Panc1 (cell line): ENCODE data around the gene TESK1. TPM values are rescaled to one million over a fixed set of nuclear protein-coding genes. Genes with fewer than 3 reads are reported as not detected.
A peak's percentile ranks its signal among the peaks of the same experiment; 100 is the strongest.

Experiments used
- ATAC-seq: fragments of 200-7000 bp; cut with Tn5 transposase; 2 replicates; pipeline ENCODE4 v1.9.1; 2020; ENCODE audit warnings: mild to moderate bottlenecking, moderate library complexity
- BruUV-seq: library from RNA; stranded (reverse); fragments of 400-500 nt; replicated peaks from 2 replicates; lab custom pipeline; 2021; lab: Mats Ljungman, UMichigan
- CTCF ChIA-PET: fragments of 300-600 bp; sonication (Branson Sonifier 250); formaldehyde crosslinking; loops from one replicate; lab custom pipeline; 2022; ENCODE audit warnings: antibody characterized with exemption; lab: Charles Lee
- POLR2A ChIA-PET: fragments of 300-600 bp; sonication (Branson Sonifier 250); formaldehyde crosslinking; loops from one replicate; lab custom pipeline; 2022; ENCODE audit warnings: antibody characterized with exemption; lab: Charles Lee
- DNase-seq: peaks from one replicate; pipeline ENCODE4 v3.0.0-alpha.2; 2010; ENCODE audit warnings: low read depth, low spot score
- H3K27ac ChIP-seq: 2 replicates; pipeline ENCODE4 v1.5.1; 2011; ENCODE audit warnings: mild to moderate bottlenecking, low read length, inconsistent platforms
- H3K27me3 ChIP-seq: fragments of 200-500 bp; sonication (Bioruptor generic); 2 replicates; pipeline ENCODE4 v1.6.0; 2014; ENCODE audit warnings: low read length, inconsistent platforms; ENCODE audit not compliant: control insufficient read depth, insufficient read depth
- H3K36me3 ChIP-seq: fragments of 200-500 bp; sonication (Bioruptor generic); 2 replicates; pipeline ENCODE4 v1.5.1; 2014; ENCODE audit warnings: inconsistent platforms, mild to moderate bottlenecking, low read length, moderate library complexity; ENCODE audit not compliant: control insufficient read depth, insufficient read depth
- H3K4me1 ChIP-seq: 2 replicates; pipeline ENCODE4 v1.5.1; 2011; ENCODE audit warnings: inconsistent platforms, mild to moderate bottlenecking, low read length, moderate library complexity; ENCODE audit not compliant: control insufficient read depth, insufficient read depth
- H3K4me3 ChIP-seq, 2 experiments: 2 replicates each; pipeline ENCODE4 v1.5.1; 2011 to 2012; ENCODE audit warnings: low read depth in 2 of 2, low read length in 2 of 2, mild to moderate bottlenecking in 2 of 2, inconsistent platforms in 1 of 2, moderate library complexity in 1 of 2
- H3K9me3 ChIP-seq: fragments of 200-500 bp; sonication (Bioruptor generic); 2 replicates; pipeline ENCODE4 v1.5.1; 2014; ENCODE audit warnings: low read depth, mild to moderate bottlenecking, inconsistent platforms, low read length, moderate library complexity; ENCODE audit not compliant: control insufficient read depth, insufficient read depth
- POLR2AphosphoS5 ChIP-seq: IDR thresholded peaks from 2 replicates; pipeline ENCODE4 v1.6.1; 2012; ENCODE audit warnings: mild to moderate bottlenecking, low read depth, low read length, moderate library complexity
- SIN3A ChIP-seq: IDR thresholded peaks from 2 replicates; pipeline ENCODE4 v1.6.1; 2012; ENCODE audit warnings: low read depth, mild to moderate bottlenecking, low read length, moderate library complexity, borderline replicate concordance; ENCODE audit not compliant: insufficient read depth
- TCF7L2 ChIP-seq: IDR thresholded peaks from 2 replicates; pipeline ENCODE4 v1.6.1; 2011; ENCODE audit warnings: mild to moderate bottlenecking, low read depth, low read length, inconsistent platforms
- in situ Hi-C: cut with HindIII; loops from 2 replicates; pipeline ENCODE4 v1.10.0; 2016; ENCODE audit warnings: low sequenced_read_pairs, low pct_unique_long_range_greater_than_20kb
- intact Hi-C: fragments of 100-400 bp; cut with micrococcal nuclease; formaldehyde crosslinking; loops from one replicate; pipeline ENCODE4 v1.10.0; 2022; ENCODE audit not compliant: unreplicated experiment
- total RNA-seq: library from RNA; stranded (reverse); gene quantifications from one replicate; pipeline ENCODE4 v1.2.1, GENCODE V29; 2021; ENCODE audit not compliant: unreplicated experiment
- TF ChIP-seq, protein P1 (sequence below): fragments of 450-650 bp; IDR thresholded peaks from 2 replicates; pipeline ENCODE4 v1.5.1; 2017; ENCODE audit warnings: mild to moderate bottlenecking
- TF ChIP-seq, protein P2 (sequence below), 2 experiments: IDR thresholded peaks; 2 replicates each; pipeline ENCODE4 v1.6.1; 2011 to 2012; ENCODE audit warnings: low read depth in 2 of 2, control low read depth in 1 of 2, low read length in 1 of 2, mild to moderate bottlenecking in 1 of 2, moderate library complexity in 1 of 2; ENCODE audit not compliant: insufficient read depth in 1 of 2

TESK1 gene
- total RNA-seq, 1 experiment from 2014 or later: 55.0 TPM

DNA sequence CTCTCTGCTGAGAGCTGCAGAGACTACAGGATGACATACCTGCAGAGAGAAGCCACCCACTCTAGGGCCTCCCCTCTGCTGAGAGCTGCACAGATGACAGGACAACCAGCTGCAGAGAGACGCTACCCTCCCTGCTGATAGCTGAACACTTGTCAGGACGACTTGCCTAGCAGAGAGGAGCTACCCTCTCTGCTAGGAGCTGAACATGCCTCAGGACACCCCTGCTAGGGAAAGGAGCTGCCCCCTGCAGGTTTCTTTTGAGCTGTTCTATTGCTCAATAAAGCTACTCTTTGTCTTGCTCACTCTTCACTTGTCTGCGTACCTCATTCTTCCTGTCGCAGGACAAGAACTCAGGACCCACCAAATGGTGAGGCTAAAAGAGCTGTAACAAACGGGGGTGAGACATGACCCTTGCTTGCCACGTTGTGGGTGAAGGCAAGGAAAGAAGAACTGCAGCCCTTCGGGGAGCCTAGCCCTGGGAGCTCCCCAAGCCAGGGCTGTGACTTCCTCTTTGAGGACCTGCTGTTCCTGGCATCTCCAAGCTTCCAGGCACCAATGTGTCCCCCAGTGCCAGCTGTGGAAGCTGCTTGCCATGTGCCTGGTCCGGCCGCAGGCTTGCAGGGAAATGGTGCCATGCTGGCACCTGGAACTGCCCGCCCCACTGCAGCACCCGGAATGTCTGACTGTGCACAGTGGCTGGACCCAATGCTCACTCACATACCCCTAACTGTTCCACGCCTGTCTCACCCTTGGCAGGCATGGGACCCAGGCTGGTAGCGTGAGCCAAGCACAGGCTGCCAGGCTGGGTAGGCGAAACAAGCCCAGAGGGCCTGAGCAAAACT, 5.1 kb upstream of the TESK1 start:
- BruUV-seq: no TSS peak
- no peak for DNase-seq

DNA sequence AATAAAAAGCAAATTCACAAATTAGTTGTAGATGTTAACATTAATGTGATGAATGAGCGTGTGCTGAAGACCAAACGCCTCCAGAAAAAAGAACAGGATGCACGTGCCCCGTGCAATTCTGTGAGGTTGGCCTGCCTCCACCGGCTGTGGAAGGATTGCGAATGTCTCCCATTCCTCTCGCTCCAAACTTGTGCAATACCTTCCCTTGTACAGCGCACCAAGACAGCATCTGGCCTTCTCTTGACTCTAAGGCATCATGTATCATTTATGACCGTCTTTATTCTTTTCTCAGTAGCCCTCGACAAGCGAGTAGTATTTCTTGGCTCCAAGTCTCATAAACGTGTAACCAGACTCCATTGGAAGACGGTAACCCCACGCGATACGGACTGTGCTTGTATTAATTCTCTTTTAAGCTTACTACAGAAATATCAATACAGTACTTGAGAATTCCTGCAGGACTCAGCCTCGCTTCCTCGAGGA, 1.5 kb upstream of the TESK1 start:
- BruUV-seq: TSS peak; percentile 96
- TF ChIP-seq POLR2AphosphoS5 (no peak), TCF7L2 (no peak), SIN3A (no peak)
- TF ChIP-seq, protein P1, sequence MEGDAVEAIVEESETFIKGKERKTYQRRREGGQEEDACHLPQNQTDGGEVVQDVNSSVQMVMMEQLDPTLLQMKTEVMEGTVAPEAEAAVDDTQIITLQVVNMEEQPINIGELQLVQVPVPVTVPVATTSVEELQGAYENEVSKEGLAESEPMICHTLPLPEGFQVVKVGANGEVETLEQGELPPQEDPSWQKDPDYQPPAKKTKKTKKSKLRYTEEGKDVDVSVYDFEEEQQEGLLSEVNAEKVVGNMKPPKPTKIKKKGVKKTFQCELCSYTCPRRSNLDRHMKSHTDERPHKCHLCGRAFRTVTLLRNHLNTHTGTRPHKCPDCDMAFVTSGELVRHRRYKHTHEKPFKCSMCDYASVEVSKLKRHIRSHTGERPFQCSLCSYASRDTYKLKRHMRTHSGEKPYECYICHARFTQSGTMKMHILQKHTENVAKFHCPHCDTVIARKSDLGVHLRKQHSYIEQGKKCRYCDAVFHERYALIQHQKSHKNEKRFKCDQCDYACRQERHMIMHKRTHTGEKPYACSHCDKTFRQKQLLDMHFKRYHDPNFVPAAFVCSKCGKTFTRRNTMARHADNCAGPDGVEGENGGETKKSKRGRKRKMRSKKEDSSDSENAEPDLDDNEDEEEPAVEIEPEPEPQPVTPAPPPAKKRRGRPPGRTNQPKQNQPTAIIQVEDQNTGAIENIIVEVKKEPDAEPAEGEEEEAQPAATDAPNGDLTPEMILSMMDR: no peak
- TF ChIP-seq, protein P2, sequence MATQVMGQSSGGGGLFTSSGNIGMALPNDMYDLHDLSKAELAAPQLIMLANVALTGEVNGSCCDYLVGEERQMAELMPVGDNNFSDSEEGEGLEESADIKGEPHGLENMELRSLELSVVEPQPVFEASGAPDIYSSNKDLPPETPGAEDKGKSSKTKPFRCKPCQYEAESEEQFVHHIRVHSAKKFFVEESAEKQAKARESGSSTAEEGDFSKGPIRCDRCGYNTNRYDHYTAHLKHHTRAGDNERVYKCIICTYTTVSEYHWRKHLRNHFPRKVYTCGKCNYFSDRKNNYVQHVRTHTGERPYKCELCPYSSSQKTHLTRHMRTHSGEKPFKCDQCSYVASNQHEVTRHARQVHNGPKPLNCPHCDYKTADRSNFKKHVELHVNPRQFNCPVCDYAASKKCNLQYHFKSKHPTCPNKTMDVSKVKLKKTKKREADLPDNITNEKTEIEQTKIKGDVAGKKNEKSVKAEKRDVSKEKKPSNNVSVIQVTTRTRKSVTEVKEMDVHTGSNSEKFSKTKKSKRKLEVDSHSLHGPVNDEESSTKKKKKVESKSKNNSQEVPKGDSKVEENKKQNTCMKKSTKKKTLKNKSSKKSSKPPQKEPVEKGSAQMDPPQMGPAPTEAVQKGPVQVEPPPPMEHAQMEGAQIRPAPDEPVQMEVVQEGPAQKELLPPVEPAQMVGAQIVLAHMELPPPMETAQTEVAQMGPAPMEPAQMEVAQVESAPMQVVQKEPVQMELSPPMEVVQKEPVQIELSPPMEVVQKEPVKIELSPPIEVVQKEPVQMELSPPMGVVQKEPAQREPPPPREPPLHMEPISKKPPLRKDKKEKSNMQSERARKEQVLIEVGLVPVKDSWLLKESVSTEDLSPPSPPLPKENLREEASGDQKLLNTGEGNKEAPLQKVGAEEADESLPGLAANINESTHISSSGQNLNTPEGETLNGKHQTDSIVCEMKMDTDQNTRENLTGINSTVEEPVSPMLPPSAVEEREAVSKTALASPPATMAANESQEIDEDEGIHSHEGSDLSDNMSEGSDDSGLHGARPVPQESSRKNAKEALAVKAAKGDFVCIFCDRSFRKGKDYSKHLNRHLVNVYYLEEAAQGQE (IDR thresholded peaks at IDR 0.05; ENCODE audit: insufficient read depth in 1 of 2, low read depth in 2 of 2, low read length in 1 of 2): no peak
- in situ Hi-C loops: no loop called here
- ChIA-PET CTCF (interaction anchor here (0.5 to 1.1 kb wide), 9 partner anchors 9 to 279 kb away, joined by 3 to 4 read pairs (median 3); partner anchors contain the start of genes CCDC107 and RMRP), POLR2A (interaction anchor here (0.6 kb wide), 1 partner anchor 59 kb away, joined by 4 read pairs; no protein-coding TSS in a partner anchor)
- peak overlapping the region; percentile 100 for H3K27ac ChIP-seq
- H3K9me3 ChIP-seq: no peaks in the 10 kb centered on the region
- H3K27me3 ChIP-seq: no peaks in the 10 kb centered on the region
- H3K36me3 ChIP-seq: no peaks in the 10 kb centered on the region; the same call in 1 of the 2 replicates
- peaks cover 20% of the 10 kb centered on the region for H3K4me1 ChIP-seq
- intact Hi-C loops: loop anchor here (5.0 to 10.0 kb wide), 2 partner anchors 36 to 89 kb away; no protein-coding TSS in a partner anchor
- DNase-seq (no peak), ATAC-seq (no peak)
- peak overlapping the region; percentile 76 to 81 for H3K4me3 ChIP-seq

More for the DNA sequence above, 5.1 kb upstream of the TESK1 start:
- no peak overlapping the region for H3K27ac ChIP-seq
- H3K4me3 ChIP-seq: no peak overlapping the region
- H3K9me3 ChIP-seq: no peaks in the 10 kb centered on the region
- POLR2A ChIA-PET: interaction anchor here (0.9 kb wide), 1 partner anchor 190 kb away, joined by 3 read pairs; no protein-coding TSS in a partner anchor
- in situ Hi-C loops: no loop called here
- TF ChIP-seq, protein P2 (IDR thresholded peaks at IDR 0.05; ENCODE audit: insufficient read depth in 1 of 2, low read depth in 2 of 2, low read length in 1 of 2): no peak
- TF ChIP-seq POLR2AphosphoS5 (no peak), TCF7L2 (no peak), SIN3A (no peak)
- TF ChIP-seq, protein P1: no peak
- no peak for ATAC-seq
- CTCF ChIA-PET: interaction anchor here (0.6 to 1.0 kb wide), 5 partner anchors 9 to 712 kb away, joined by 3 read pairs; partner anchors contain the start of gene RUSC2
- intact Hi-C loops: loop anchor here (5.0 to 10.0 kb wide), 2 partner anchors 33 to 85 kb away; no protein-coding TSS in a partner anchor
- H3K36me3 ChIP-seq: no peaks in the 10 kb centered on the region; the same call in 1 of the 2 replicates
- H3K4me1 ChIP-seq: peaks cover 11% of the 10 kb centered on the region
- no peaks in the 10 kb centered on the region for H3K27me3 ChIP-seq
